ENCODE data around the gene GPR183.

DNA sequence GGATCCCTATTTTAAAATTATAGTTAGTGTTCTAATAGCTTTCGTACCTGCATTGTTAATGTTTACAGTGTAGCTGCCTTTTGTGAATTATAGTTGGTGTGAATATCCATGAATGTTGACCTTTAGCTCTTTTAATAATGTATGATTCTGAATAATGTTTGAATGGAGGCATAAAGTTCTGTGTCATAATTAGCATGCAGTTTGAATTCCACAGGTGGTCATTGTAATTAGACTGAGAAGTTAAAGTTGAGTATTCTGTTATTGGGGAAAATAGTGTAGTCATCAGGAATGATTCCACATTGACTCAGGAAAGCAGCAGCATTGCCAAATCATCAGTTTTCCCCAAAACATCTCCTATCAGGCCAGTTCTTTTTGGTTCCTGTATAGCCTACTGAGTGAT, 61.1 kb downstream of the GPR183 start:
- TF ChIP-seq EZH2 (IDR thresholded peaks at IDR 0.05; ENCODE audit: insufficient read depth, poor library complexity, severe bottlenecking) = no peak
- TF ChIP-seq EZH2phosphoT487 (IDR thresholded peaks at IDR 0.05; ENCODE audit: insufficient read depth, low read depth) = no peak

Data from GM23248 (cell line).